COLO668 (cell line): ENCODE measurements around the gene MAPKAP1.

ENCODE experiments used
- DNase-seq: peaks from one replicate; lab custom pipeline; 2025; ENCODE audit not compliant: unreplicated experiment; lab: John Stamatoyannopoulos, UW

Gene MAPKAP1

GRCh38 chr9:125679597-125680189 lies 27.3 kb downstream of the MAPKAP1 start:
- DNase-seq: no peak

DNA sequence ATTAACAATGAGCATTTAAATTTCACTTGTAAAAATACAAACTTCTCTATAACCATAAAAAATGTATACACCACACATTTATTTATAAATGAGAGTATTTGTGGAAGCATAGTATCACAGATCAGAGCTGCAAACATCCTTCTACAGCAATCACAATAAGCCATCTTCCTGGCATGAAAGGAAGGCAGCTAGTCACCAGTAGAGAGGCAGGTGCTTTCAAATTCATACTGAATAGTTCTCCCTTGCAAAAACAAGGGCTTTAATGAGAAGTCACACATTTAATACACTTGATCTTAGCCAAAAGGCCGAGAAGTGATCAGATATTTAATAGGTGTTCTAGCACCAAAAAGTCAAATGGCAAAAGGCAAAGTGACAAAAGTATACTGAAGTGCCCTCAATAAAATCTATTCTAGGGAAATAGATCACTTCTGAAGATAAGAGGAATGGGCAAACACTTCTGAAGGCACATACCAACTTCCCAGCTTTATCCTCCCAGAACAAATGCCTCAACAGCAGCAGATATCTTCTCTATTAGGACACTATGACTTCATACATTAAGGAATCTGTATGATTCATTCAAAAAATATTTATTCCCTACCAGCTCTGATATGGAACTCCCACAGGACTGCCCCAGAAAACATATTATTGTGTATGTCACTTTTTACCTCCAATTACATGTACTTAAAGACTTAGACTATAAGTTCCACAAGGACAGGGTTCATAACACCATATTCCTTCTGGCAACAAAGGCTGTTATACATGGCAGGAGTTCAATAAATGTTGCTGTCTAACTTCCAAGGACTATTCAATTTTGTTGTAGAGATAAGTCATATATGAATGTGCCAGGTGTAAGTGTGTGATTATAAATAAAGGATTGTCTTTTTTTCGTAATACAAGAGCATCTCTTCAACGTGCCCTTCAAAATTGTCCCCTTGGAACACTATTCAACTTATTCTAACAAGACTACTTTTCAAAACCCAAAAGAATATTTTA lies 31.7 kb downstream of the MAPKAP1 start:
- DNase-seq: no peak

DNA sequence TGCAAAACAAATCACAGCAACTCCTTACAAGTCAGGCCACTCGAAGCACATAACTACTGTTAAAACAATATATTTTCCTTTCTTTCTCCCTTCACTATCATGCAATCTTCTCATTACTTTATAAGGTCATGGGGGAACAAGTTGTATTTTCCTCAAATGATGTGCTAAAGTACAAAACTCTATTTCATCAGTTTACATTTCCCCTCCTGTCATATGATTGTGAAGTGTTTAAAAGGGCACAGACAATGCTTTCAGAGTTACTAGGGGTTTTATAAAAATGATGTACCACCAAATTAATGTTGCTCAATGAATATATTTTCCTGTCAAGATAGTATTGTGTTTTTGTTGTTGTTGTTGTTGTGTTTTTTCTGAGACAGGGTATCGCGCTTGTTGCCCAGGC lies 34.1 kb downstream of the MAPKAP1 start:
- DNase-seq: no peak

GRCh38 chr9:125663127-125663526 lies 43.9 kb downstream of the MAPKAP1 start:
- DNase-seq: no peak

GRCh38 chr9:125660557-125660956 lies 46.5 kb downstream of the MAPKAP1 start:
- DNase-seq: no peak

DNA sequence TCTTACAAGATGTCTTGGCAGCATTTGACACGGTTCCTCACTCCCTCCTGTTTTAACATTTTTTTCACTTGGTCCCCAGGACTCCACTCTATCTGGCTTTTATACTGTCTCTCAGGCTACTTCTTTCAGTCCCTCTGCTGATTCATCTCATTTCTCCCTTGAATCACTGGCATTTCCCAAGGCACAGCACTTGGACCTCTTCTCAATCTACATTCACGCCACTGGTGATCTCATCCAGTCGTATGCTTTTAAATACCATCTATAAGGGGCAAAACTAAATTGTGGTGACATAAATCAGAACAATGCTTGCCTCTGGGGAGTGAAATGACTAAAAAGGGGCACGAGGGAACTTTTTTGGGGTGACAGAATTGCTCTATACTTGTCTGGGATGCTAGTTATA lies 47.1 kb downstream of the MAPKAP1 start:
- no peak for DNase-seq

DNA sequence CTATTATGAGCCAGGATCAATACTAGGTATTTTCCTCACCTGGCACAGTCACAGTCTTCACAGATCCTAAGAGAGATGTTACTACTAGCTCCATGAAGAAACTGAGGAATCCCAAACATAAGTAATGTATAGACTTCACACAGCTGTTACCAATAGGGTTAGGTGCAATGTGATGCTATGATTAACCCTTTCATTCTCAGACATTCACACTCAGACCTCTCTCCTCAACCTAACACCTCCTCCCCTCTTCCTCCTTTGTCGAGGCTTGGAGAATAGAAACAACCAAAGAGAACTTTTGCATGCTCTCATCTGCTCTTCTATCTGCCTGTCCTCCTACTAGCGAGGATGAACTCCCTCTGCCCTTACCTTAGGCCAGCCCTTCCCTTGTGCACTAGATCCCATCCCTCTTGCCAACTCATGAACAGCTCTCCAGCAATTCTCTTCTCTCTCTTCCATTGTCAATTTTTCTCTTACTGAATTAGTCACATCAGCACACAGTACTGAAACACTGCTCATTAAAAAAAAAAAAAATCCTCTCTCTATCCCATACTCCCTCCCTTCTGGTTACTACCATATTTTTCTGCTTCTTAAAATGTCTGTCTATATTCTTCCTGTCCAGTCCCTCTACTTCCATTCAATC lies 47.7 kb downstream of the MAPKAP1 start:
- no peak for DNase-seq

DNA sequence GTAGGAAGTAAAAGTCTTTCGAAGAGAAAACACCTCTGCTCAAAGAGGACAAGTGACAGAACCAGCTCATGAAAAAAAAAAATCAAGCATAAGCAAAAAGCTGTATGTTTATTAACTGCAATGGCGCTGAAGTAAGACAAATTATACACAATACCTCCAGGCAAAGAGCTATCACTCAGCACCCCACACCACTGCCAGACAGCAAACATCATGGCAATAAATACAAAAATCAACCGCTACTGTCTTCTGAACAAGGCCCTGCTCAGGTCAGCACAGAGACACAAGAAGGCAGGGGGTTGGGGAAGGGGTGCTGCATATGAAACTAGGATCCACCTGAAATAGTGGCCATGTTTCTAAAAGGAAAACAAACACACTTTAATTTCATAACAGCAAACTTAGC lies 50.4 kb downstream of the MAPKAP1 start:
- DNase-seq: no peak

DNA sequence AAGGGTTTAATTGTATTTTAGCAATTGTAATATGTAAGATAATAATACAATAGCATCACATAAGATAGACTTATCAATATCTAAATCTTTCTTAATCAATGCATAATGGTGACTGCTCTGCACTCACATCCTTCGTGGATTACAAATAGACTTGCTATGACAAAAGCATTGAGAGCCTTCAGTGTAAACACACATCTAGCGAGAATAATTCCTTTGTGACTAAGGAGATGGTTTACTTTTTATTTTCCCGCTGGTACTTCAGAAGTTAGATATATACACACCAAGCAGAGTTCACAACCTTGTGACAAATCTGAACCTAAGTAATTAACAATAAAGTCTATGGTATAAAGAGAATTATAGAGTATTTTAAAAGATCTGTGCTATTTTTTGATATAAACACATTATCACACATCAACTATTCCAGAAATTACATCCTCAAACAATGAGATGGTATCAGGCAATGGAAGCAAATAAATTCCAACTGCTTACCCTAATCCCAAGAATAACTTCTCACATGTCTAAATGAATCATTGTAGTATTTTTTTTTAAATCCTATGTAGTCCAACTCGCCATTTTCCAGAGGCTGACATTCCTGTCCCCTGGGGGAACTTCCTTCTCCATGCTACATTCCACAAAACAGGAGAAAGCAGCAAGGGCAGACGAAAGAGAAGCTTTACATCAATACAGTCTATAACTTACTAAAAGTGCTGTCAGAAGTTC lies 51.2 kb downstream of the MAPKAP1 start:
- DNase-seq: no peak

GRCh38 chr9:125655066-125655633 lies 51.9 kb downstream of the MAPKAP1 start:
- no peak for DNase-seq

DNA sequence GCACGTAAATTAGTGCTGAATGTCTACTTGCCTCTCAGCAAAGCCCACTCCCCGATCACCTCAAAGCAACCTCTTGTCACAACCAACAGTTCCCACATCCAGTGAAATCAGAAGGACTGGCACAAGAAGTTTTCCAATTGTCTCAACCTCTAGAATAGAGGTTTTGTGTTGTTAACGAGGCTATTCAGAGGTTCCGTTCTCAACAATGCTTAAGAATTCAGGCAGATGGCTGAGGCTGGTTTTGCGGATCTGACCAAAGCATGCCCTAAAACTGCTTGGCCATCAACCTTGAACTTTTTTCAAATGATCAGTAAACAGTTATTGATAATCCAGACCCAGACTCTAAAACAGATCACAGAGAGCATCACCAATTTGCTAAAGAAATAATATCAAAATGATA lies 52.9 kb downstream of the MAPKAP1 start:
- DNase-seq: no peak

DNA sequence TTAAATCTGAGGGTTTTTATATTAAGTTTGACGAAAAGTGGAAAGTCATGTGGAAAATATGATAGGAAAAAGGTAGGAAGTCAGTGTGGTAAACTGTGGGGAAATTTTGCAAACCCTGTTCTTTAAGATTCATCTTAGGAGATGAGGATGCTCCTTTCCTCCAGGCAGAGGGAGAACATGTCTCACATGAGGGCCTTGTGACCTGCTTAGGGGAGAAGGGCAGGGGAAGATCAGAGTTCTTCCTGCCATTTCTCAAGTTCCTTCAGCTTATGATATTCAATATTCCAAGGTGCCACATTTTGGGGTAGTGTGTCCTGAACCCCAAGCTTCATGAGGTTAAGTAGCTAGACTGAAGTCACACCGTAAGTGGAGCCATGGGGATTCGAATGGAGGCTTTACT lies 53.7 kb downstream of the MAPKAP1 start:
- DNase-seq: no peak

DNA sequence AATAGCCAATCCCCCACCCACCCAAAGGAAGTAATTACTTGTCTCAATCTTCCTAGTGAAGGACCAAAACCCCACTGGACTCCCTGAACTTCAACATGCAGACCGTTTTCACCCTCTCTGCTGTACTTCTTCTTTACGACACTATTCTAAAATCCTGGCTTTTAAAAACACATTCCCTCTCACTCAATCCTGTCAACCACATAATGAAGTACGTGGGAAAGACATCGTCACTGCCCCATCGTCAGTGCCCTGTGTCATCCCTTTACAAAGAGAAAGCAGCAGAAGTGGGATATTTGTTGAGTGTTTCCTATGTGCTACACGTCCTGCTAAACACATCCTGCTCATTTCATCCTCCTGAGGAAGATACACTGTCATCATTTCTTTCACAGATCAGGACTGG lies 54.2 kb downstream of the MAPKAP1 start:
- no peak for DNase-seq

- DNase-seq: no peak
Observed at GRCh38 chr9:125652233-125652594, 54.8 kb downstream of the MAPKAP1 start.

- no peak for DNase-seq
Observed at GRCh38 chr9:125651576-125652232, 55.3 kb downstream of the MAPKAP1 start.

GRCh38 chr9:125650271-125650737 lies 56.7 kb downstream of the MAPKAP1 start:
- DNase-seq: no peak

GRCh38 chr9:125649826-125650225 lies 57.2 kb downstream of the MAPKAP1 start:
- DNase-seq: no peak

DNA sequence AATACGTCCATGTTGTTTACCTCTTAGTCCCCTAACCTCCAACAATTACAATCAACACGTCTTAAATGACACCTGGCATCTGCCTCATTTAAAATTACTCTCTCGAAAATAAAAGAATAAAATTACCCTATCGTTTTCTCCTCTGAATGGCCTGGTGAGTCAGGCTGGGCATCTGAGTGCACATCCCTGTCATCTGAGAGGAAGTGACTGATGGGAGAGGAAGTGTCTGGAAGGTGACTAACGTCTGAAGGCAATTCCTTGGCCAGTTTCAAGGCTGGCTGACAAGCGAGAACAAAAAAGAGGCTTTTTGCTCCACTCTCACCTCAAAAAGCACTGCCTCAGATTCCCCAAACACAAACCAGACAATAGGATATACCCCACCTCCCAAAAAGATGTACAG lies 57.7 kb downstream of the MAPKAP1 start:
- no peak for DNase-seq

DNA sequence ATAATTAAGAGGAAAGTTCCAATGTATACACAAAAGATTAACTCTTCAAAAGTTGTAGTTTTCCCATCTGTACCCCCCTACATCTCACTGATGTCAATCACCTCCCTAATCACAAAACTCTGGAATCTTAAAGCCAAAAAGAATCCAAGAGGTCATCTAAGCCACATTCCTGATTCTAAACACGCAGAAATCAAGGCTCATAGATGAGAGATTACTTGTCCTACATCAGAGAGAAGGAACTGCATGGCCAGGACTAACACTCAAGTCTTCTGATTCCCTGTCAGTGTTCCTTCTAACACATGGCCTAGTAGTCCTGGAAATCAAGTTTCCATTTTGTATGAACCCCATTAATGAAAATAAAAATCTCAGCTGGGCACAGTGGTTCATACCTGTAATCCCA lies 58.7 kb downstream of the MAPKAP1 start:
- no peak for DNase-seq

DNA sequence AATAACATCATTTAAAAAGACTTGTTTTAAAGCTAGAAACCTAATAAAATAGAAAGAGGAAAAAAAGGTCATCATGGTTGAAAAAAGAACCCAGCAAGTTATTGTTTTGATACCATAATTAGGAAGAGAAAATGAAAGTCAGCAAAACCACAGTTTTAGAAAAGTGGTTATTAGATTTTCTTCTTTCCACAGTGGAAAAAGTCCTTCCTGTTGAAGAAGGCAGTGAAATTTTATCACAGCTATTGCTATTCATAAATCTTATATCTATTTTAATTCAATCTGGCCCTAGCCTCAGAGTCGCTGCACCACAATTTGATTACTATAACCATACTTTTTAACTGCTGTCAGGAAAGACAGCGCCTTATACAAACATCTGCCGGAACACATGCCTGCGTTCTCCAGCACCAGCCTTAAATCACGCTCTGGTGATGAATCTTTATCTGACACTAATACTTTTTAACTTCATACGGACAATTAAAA lies 60.3 kb downstream of the MAPKAP1 start:
- DNase-seq: no peak
